ENCODE data around the gene TERF2IP.

GRCh38 chr16:75615619-75616018 lies 32.0 kb upstream of the TERF2IP start:
- TF ChIP-seq GATA2 (IDR thresholded peaks at IDR 0.05; ENCODE audit: low read depth, low read length) (no peak), GATA3 (IDR thresholded peaks at IDR 0.05; ENCODE audit: low read depth, low read length) (no peak)

All from SH-SY5Y (cell line).